Trophoblast cell (in vitro differentiated cells and primary cell): ENCODE results near the gene DUOX2.

Experiments
- DNase-seq, 2 donors: peaks; one replicate each; pipeline ENCODE4 v3.0.0-alpha.2; 2016
- H2AFZ ChIP-seq: 2 replicates; pipeline ENCODE4 v1.6.1; 2013; ENCODE audit warnings: low read length, moderate library complexity, mild to moderate bottlenecking; ENCODE audit not compliant: insufficient read depth, poor library complexity
- H2AK5ac ChIP-seq: 2 replicates; pipeline ENCODE4 v1.6.1; 2013; ENCODE audit warnings: mild to moderate bottlenecking, low read length
- H2BK120ac ChIP-seq: 2 replicates; pipeline ENCODE4 v1.6.1; 2013; ENCODE audit warnings: low read length, mild to moderate bottlenecking, moderate library complexity; ENCODE audit not compliant: insufficient read depth, poor library complexity
- H2BK12ac ChIP-seq: 2 replicates; pipeline ENCODE4 v1.6.1; 2013; ENCODE audit warnings: mild to moderate bottlenecking, low read length, moderate library complexity
- H2BK5ac ChIP-seq: 2 replicates; pipeline ENCODE4 v1.6.1; 2013; ENCODE audit warnings: low read length, low read depth, moderate library complexity, mild to moderate bottlenecking; ENCODE audit not compliant: poor library complexity
- H3K14ac ChIP-seq: 2 replicates; pipeline ENCODE4 v1.6.1; 2013; ENCODE audit warnings: mild to moderate bottlenecking, low read length
- H3K18ac ChIP-seq: 2 replicates; pipeline ENCODE4 v1.6.1; 2013; ENCODE audit warnings: mild to moderate bottlenecking, low read length
- H3K23ac ChIP-seq: 2 replicates; pipeline ENCODE4 v1.6.1; 2013; ENCODE audit warnings: low read length
- H3K27ac ChIP-seq: 2 replicates; pipeline ENCODE4 v1.5.1; 2013; ENCODE audit warnings: low read depth, mild to moderate bottlenecking, inconsistent platforms, low read length, moderate library complexity
- H3K27me3 ChIP-seq: 2 replicates; pipeline ENCODE4 v1.6.1; 2013; ENCODE audit warnings: inconsistent platforms, mild to moderate bottlenecking, low read length, moderate library complexity; ENCODE audit not compliant: insufficient read depth
- H3K36me3 ChIP-seq, 2 experiments: 1 replicate in 1 of 2; 2 replicates in 1 of 2; pipeline ENCODE4 v1.6.1; 2013; ENCODE audit warnings: low read length in 2 of 2, mild to moderate bottlenecking in 2 of 2, moderate library complexity in 1 of 2; ENCODE audit not compliant: insufficient read depth in 2 of 2, control insufficient read depth in 1 of 2
- H3K4ac ChIP-seq: 2 replicates; pipeline ENCODE4 v1.6.1; 2013; ENCODE audit warnings: low read depth, mild to moderate bottlenecking, low read length, moderate library complexity
- H3K4me1 ChIP-seq, 2 experiments: 1 replicate in 1 of 2; 2 replicates in 1 of 2; pipeline ENCODE4 v1.6.1; 2013; ENCODE audit warnings: low read length in 2 of 2, mild to moderate bottlenecking in 2 of 2, moderate library complexity in 1 of 2; ENCODE audit not compliant: insufficient read depth in 2 of 2, control insufficient read depth in 1 of 2
- H3K4me2 ChIP-seq: 2 replicates; pipeline ENCODE4 v1.6.1; 2013; ENCODE audit warnings: inconsistent platforms, mild to moderate bottlenecking, low read length, moderate library complexity
- H3K4me3 ChIP-seq: 2 replicates; pipeline ENCODE4 v1.5.1; 2013; ENCODE audit warnings: mild to moderate bottlenecking, low read depth, low read length, inconsistent platforms
- H3K79me1 ChIP-seq: one replicate; pipeline ENCODE4 v1.6.1; 2013; ENCODE audit warnings: low read length
- H3K79me2 ChIP-seq: 2 replicates; pipeline ENCODE4 v1.6.1; 2013; ENCODE audit warnings: low read length, mild to moderate bottlenecking; ENCODE audit not compliant: control insufficient read depth, insufficient read depth, poor library complexity
- H3K9ac ChIP-seq: 2 replicates; pipeline ENCODE4 v1.6.1; 2013; ENCODE audit warnings: mild to moderate bottlenecking, low read length
- H3K9me3 ChIP-seq: 2 replicates; pipeline ENCODE4 v1.6.1; 2013; ENCODE audit warnings: low read depth, mild to moderate bottlenecking, control low read depth, inconsistent platforms, low read length; ENCODE audit not compliant: insufficient read depth
- H4K12ac ChIP-seq: 2 replicates; pipeline ENCODE4 v1.6.1; 2013; ENCODE audit warnings: low read depth, mild to moderate bottlenecking, low read length, moderate library complexity
- H4K8ac ChIP-seq: 2 replicates; pipeline ENCODE4 v1.6.1; 2013; ENCODE audit warnings: low read depth, mild to moderate bottlenecking, low read length, moderate library complexity
- H4K91ac ChIP-seq: one replicate; pipeline ENCODE4 v1.6.1; 2013; ENCODE audit warnings: low read depth, mild to moderate bottlenecking, low read length, moderate library complexity
- WGBS: extraction: QIAGEN DNeasy Blood & Tissue Kit; methylation state at CpG from one replicate; pipeline ENCODE4 v1.1.7; 2013; ENCODE audit warnings: missing lambda C conversion rate; ENCODE audit not compliant: insufficient read length, insufficient coverage; ENCODE audit errors: extremely low coverage; 5-methylcytosine and 5-hydroxymethylcytosine counted together

Gene DUOX2

GRCh38 chr15:45100884-45101625 lies 12.9 kb downstream of the DUOX2 start:
- no peak overlapping the region for H3K18ac ChIP-seq

GRCh38 chr15:45099549-45100165 lies 14.3 kb downstream of the DUOX2 start:
- no peak overlapping the region for H2BK12ac ChIP-seq
- H3K27ac ChIP-seq: no peak overlapping the region
- no CpG with 5 or more reads among the region's 23 CpGs for WGBS
- H3K4me3 ChIP-seq: no peak overlapping the region
- H2AFZ ChIP-seq: no peak overlapping the region
- no peak overlapping the region for H3K4ac ChIP-seq
- no peak overlapping the region for H3K18ac ChIP-seq
- no peak overlapping the region for H2BK120ac ChIP-seq
- no peak overlapping the region for H3K23ac ChIP-seq
- no peak overlapping the region for H3K14ac ChIP-seq
- H2AK5ac ChIP-seq: no peak overlapping the region
- no peak for DNase-seq
- no peak overlapping the region for H4K91ac ChIP-seq
- H3K79me1 ChIP-seq: no peaks in the 10 kb centered on the region
- no peaks in the 10 kb centered on the region for H3K27me3 ChIP-seq
- H3K36me3 ChIP-seq: no peaks in the 10 kb centered on the region
- no peak overlapping the region for H4K8ac ChIP-seq
- no peaks in the 10 kb centered on the region for H3K79me2 ChIP-seq
- H3K4me2 ChIP-seq: no peak overlapping the region
- H4K12ac ChIP-seq: no peak overlapping the region
- H3K4me1 ChIP-seq: no peaks in the 10 kb centered on the region
- H3K9me3 ChIP-seq: peaks cover 2% of the 10 kb centered on the region
- H3K9ac ChIP-seq: no peak overlapping the region
- no peak overlapping the region for H2BK5ac ChIP-seq

More at GRCh38 chr15:45100884-45101625, 12.9 kb downstream of the DUOX2 start:
- no peak overlapping the region for H4K12ac ChIP-seq
- no peak overlapping the region for H2AK5ac ChIP-seq
- no peak overlapping the region for H3K27ac ChIP-seq
- no peak overlapping the region for H3K4me3 ChIP-seq
- H3K4me2 ChIP-seq: no peak overlapping the region
- WGBS: no CpG with 5 or more reads among the region's 7 CpGs
- H3K36me3 ChIP-seq: no peaks in the 10 kb centered on the region
- no peaks in the 10 kb centered on the region for H3K79me2 ChIP-seq
- no peak overlapping the region for H4K8ac ChIP-seq
- H3K4ac ChIP-seq: no peak overlapping the region
- no peak overlapping the region for H3K9ac ChIP-seq
- no peak overlapping the region for H3K23ac ChIP-seq
- H2BK5ac ChIP-seq: no peak overlapping the region
- no peak for DNase-seq
- peaks cover 3% of the 10 kb centered on the region for H3K9me3 ChIP-seq
- no peaks in the 10 kb centered on the region for H3K27me3 ChIP-seq
- H3K79me1 ChIP-seq: no peaks in the 10 kb centered on the region
- no peak overlapping the region for H3K14ac ChIP-seq
- H2BK120ac ChIP-seq: no peak overlapping the region
- H2AFZ ChIP-seq: no peak overlapping the region
- H3K4me1 ChIP-seq: no peaks in the 10 kb centered on the region
- H2BK12ac ChIP-seq: no peak overlapping the region
- H4K91ac ChIP-seq: no peak overlapping the region

GRCh38 chr15:45097466-45097865 lies 16.5 kb downstream of the DUOX2 start:
- Histone ChIP-seq H3K4me3 (no peak overlapping the region), H3K27me3 (no peaks in the 10 kb centered on the region), H3K9me3 (peaks cover 3% of the 10 kb centered on the region), H3K79me2 (no peaks in the 10 kb centered on the region), H3K4me2 (no peak overlapping the region), H3K14ac (no peak overlapping the region), H3K4me1 (no peaks in the 10 kb centered on the region), H4K8ac (no peak overlapping the region), H2BK12ac (no peak overlapping the region), H2AFZ (no peak overlapping the region), H4K91ac (no peak overlapping the region), H2BK5ac (no peak overlapping the region), H3K79me1 (no peaks in the 10 kb centered on the region), H3K36me3 (no peaks in the 10 kb centered on the region), H3K9ac (no peak overlapping the region), H2AK5ac (no peak overlapping the region), H4K12ac (no peak overlapping the region), H3K4ac (no peak overlapping the region), H3K27ac (no peak overlapping the region), H2BK120ac (no peak overlapping the region), H3K23ac (no peak overlapping the region), H3K18ac (no peak overlapping the region)
- DNase-seq: no peak
- WGBS: no CpG with 5 or more reads among the region's 7 CpGs

- H3K4me2 ChIP-seq: no peak overlapping the region
- H3K23ac ChIP-seq: no peak overlapping the region
- no peak overlapping the region for H3K14ac ChIP-seq
- H3K9ac ChIP-seq: no peak overlapping the region
- H3K4me3 ChIP-seq: no peak overlapping the region
- no CpG with 5 or more reads among the region's 11 CpGs for WGBS
- H3K79me1 ChIP-seq: no peaks in the 10 kb centered on the region
- H3K79me2 ChIP-seq: no peaks in the 10 kb centered on the region
- no peak overlapping the region for H3K4ac ChIP-seq
- no peak overlapping the region for H2AK5ac ChIP-seq
- H2AFZ ChIP-seq: no peak overlapping the region
- H2BK5ac ChIP-seq: no peak overlapping the region
- no peak overlapping the region for H4K91ac ChIP-seq
- no peaks in the 10 kb centered on the region for H3K4me1 ChIP-seq
- no peak overlapping the region for H4K8ac ChIP-seq
- DNase-seq: no peak
- H3K36me3 ChIP-seq: no peaks in the 10 kb centered on the region
- H2BK12ac ChIP-seq: no peak overlapping the region
- H3K27me3 ChIP-seq: no peaks in the 10 kb centered on the region
- H2BK120ac ChIP-seq: no peak overlapping the region
- H4K12ac ChIP-seq: no peak overlapping the region
- no peak overlapping the region for H3K27ac ChIP-seq
- H3K18ac ChIP-seq: no peak overlapping the region
- H3K9me3 ChIP-seq: peaks cover 2% of the 10 kb centered on the region
Observed at GRCh38 chr15:45095661-45096060, 18.3 kb downstream of the DUOX2 start.
